22Rv1 (cell line): Measurements from ENCODE around the gene ZFTA.
"Not testable (repeated sequence)": the region's sequence is repeated elsewhere in the genome, so short reads cannot be mapped to it uniquely, and the experiment has no call there.

Experiments
- H3K27ac ChIP-seq: fragments of 450-650 bp; 2 replicates; pipeline ENCODE4 v1.5.1; 2017
- ZFX ChIP-seq: fragments of 450-650 bp; IDR thresholded peaks from 2 replicates; pipeline ENCODE4 v1.6.1; 2017; ENCODE audit warnings: antibody characterized with exemption, borderline replicate concordance
- TF ChIP-seq, protein P1 (sequence below): fragments of 450-650 bp; IDR thresholded peaks from 2 replicates; pipeline ENCODE4 v1.5.1; 2017; ENCODE audit warnings: mild to moderate bottlenecking

The ZFTA gene

DNA sequence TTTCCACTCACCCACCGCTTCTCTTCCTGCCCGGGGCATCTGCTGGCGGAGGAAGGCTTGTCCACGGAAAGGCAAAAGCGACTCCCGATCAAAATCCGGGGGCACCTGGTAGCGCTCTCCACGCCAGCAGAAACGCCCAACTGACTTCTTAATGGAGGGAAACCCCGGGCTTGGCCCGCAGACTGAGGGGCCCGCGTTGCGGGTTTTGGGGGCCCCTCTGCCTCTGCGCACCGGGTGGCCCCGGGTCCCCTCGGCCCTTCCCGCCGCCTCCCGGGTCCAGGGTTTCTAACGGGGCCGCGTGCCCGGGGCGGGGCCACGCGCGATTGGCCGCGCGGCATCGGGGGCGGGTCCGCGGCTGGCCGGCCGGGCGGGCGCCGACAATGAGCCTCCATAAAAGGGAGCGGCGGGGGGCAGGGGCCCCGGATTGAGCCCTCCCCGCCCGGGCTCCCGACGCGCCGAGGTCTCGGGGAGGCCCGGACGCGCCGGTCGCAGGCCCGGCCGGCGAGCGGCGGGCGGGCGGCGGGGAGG, 44.5 kb upstream of the ZFTA start, which contains the start of gene SPINDOC:
Gene SPINDOC, plus strand, starts transcription at position 422 of the 528 bp plus-strand sequence. CDS start 231 bp downstream, outside the sequence.
- TF ChIP-seq, protein P1, sequence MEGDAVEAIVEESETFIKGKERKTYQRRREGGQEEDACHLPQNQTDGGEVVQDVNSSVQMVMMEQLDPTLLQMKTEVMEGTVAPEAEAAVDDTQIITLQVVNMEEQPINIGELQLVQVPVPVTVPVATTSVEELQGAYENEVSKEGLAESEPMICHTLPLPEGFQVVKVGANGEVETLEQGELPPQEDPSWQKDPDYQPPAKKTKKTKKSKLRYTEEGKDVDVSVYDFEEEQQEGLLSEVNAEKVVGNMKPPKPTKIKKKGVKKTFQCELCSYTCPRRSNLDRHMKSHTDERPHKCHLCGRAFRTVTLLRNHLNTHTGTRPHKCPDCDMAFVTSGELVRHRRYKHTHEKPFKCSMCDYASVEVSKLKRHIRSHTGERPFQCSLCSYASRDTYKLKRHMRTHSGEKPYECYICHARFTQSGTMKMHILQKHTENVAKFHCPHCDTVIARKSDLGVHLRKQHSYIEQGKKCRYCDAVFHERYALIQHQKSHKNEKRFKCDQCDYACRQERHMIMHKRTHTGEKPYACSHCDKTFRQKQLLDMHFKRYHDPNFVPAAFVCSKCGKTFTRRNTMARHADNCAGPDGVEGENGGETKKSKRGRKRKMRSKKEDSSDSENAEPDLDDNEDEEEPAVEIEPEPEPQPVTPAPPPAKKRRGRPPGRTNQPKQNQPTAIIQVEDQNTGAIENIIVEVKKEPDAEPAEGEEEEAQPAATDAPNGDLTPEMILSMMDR, result no peak
- no peak for TF ChIP-seq ZFX

DNA sequence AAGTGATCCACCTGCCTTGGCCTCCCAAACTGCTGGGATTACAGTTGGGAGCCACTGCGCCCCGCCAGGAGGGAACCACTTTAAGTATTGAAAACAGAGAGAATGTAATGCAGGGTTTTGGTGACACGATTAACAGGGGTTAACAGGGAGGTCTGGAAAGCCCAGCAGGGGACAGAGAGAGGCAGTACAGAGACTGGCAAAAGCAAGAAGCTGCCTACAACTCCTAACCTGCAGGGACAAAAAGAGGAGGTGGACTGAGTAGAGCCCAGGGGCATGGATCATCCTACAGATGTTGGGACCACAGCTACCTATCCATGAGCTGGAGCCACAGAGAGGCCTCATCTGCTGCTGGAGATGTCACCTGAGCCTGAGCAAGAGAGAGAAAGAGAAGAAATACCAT, 42.9 kb upstream of the ZFTA start:
- TF ChIP-seq, protein P1, result no peak
- no peak for TF ChIP-seq ZFX
- no peak overlapping the region for H3K27ac ChIP-seq

More for the DNA sequence above, 44.5 kb upstream of the ZFTA start, which contains the start of gene SPINDOC:
- peak within 1 kb of the TSS; percentile 60 for H3K27ac ChIP-seq

DNA sequence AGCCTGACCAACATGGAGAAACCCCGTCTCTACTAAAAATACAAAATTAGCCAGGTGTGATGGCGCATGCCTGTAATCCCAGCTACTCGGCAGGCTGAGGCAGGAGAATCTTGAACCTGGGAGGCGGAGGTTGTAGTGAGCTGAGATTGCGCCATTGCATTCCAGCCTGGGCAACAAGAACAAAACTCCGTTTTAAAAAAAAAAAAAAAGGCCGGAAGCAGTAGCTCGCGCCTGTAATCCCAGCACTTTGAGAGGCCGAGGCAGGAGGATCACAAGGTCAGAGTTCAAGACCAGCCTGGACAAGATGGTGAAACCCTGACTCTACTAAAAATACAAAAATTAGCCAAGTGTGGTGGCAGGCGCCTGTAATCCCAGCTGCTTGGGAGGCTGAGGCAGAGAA, 41.8 kb upstream of the ZFTA start:
- not testable (repeated sequence) for H3K27ac ChIP-seq

DNA sequence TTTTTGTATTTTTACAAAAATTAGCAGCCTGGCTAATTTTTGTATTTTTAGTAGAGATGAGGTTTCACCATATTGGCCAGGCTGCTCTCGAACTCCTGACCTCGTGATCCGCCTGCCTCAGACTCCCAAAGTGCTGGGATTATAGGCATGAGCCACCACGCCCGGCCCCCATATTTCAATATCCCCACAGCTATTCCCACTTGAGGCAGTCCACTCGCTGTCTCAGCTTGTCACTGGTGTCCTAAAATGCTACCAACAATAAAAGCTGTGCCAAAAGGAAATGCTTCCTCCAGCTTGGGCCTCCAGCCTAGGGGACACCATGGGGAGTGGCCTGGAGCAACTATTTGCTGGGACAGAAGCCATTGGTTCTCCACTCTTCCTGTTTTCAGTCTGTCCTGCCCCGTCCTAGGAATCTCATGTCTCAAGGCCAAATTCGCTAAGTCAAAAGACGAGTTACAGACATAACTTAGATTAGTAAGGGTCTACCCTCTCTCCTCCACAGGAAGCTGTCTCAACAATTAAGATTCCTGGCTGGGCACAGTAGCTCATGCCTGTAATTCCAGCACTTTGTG, 37.4 kb upstream of the ZFTA start:
- TF ChIP-seq, protein P1, result no peak
- TF ChIP-seq ZFX, result no peak
- no peak overlapping the region for H3K27ac ChIP-seq

DNA sequence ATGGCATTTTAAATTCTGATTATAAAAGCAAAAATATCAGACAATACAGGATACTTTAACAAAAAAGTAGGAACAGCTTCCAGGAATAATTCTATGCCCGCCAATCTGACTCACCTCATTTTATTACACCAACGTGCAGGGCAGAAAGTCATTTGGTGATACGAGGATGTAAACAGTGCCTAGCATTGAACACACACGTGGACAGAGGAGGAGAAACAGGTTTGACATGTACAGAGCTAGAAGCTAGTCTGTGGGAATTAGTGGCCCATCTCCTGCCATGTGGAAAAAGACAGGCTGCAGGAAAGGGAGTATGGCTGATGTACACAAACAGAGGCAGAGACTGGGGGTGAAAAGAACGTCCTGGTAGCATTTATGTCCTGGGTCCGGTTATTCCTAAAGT, 35.7 kb upstream of the ZFTA start:
- no peak overlapping the region for H3K27ac ChIP-seq

DNA sequence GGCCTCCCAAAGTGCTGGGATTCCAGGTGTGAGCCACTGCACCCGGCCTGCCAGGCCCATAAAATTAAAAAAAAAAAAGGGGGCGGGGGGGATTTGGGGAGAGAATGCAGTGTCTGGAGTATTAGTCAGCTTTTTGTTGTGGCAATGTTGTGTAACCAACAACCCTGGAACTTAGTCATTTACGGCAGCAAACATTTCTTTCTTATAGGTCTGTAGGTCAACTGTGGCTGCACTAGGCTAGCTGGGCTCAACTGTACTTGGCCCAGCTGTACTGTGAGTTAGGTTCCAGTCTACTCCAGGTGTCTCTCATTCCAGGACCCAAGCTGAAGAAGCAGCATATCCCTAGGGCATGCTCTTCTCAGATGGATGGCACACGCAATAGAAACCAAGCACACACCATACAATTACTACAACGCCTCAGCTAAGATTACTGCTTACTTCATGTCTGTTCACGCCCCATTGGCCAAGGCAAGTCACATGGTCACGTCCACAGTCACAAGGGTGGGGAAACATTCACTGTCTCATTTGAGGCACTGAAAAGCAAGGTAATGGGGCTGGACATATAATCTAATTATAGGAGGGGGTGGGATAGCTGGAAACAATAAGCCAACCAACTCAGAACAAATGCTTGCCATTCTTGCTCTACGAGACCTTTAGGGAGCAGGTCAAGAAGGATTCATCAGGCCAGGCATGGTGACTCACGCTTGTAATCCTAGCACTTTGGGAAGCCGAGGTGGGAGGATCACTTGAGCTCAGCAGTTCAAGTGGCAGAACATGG, 34.3 kb upstream of the ZFTA start:
- TF ChIP-seq, protein P1, result no peak
- TF ChIP-seq ZFX, result no peak

More for the DNA sequence above, 35.7 kb upstream of the ZFTA start:
- TF ChIP-seq, protein P1, result no peak
- TF ChIP-seq ZFX, result no peak

DNA sequence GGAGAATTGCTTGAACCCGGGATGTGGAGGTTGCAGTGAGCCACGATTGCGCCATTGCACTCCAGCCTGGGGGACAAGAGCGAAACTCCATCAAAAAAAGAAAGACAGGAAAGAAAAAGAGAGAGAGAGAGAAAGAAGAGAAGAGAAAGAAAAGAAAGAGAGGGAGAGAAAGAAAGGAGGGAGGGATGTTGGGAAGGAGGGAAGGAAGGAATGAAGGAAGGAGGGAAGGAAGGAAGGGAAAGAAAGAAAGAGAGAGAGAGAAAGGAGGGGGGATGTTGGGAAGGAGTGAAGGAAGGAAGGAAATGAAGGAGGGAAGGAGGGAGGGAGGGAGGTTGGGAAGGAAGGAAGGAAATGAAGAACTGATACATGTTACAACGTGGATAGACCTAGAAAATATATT, 32.3 kb upstream of the ZFTA start:
- TF ChIP-seq, protein P1, result no peak
- TF ChIP-seq ZFX, result no peak
- H3K27ac ChIP-seq, result no peak overlapping the region

More for the DNA sequence above, 34.3 kb upstream of the ZFTA start:
- H3K27ac ChIP-seq, result no peak overlapping the region
